RKO (cell line): ENCODE measurements around the gene GUCY2D.
"Not testable (repeated sequence)": the region's sequence is repeated elsewhere in the genome, so short reads cannot be mapped to it uniquely, and the experiment has no call there.

ENCODE experiments used
- DNase-seq: peaks from one replicate; pipeline ENCODE4 v3.0.0-alpha.2; 2016; ENCODE audit warnings: low spot score

Gene GUCY2D

DNA sequence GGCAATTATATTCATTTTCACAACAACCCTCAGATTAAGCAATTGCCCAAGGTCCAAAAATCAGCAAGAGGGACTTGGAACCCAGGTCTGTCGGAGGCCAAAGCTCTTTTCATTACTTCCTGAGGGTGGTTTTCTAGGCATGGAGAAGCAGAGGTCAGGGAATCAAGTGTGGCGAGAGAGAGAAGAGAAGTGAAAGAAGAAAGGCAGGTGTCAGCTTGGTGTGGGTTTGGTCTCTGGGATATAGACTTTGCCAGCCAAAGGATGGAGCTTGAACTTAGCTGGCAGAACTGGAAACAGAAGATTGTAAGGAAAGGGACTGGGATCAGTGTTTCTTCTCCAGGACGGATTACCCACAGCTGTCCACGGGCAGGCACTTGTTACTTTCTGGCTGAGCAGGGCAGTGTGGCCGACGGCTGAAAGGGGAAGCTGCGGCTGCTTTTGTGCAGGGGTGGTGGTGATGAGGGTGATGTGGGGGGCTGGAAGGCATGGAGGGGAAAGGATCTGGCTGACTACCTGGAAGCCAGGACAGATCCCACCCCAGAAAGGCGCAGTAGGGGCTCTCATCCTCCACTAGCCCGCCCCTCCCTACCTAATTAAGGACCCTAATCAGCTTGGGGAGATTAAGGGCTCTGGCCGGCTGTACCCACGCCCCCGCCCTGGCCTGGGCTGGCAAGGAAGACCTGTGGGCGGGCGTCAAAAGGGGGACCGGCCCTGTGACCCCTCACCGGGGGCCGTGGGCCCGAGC lies at the start of gene GUCY2D:
Gene GUCY2D, plus strand, starts transcription at position 640 of the 745 bp plus-strand sequence. CDS start 433 bp downstream, outside the sequence.
- DNase-seq: no peak

DNA sequence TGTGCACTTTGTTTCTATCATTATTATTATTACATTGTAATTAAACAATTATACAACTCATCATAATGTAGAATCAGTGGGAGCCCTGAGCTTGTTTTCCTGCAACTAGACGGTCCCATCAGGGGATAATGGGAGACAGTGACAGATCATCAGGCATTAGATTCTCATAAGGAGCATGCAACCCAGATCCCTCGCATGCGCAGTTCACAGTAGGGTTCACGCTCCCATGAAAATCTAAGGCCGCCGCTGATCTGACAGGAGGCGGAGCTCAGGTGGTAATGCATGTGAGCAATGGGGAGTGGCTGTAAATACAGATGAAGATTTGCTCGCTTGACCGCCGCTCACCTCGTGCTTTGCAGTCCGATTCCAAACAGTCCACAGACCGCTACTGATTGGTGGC lies 49.1 kb upstream of the GUCY2D start:
- DNase-seq: not testable (repeated sequence)

DNA sequence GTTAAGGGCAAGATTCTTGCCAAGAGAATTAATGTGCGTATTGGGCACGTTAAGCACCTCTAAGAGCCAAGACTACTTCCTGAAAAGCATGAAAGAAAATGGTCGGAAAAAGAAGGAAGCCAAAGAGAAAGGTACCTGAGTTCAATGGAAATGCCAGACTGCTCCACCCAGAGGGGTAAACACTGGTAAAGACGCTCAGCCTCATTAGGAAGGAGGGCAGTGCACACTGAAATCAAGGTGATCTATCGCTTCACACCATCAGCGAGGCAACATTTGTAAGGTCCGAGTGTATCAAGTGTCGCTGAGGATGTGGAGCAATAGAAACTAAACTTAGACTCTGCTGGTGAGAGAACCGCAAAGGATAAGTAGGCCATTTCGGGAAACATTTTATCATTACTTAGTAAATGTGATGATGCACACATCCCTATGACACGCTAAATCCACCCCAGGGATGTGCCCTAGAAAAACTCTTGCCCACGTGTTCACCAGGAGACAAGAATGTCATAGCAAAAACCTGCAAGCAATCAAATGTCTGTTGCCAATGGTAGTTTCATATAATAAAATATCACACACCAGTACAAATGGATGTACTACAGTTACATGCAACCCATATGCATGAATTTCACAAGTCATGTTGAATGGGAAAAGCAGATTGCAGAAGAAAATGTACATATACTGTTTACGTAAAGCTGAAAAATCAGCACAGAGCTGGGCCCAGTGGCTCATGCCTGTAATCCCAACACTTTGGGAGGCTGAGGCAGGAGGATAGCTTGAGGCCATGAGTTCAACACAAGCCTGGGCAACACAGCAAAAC lies 46.8 kb upstream of the GUCY2D start:
- DNase-seq: no peak

DNA sequence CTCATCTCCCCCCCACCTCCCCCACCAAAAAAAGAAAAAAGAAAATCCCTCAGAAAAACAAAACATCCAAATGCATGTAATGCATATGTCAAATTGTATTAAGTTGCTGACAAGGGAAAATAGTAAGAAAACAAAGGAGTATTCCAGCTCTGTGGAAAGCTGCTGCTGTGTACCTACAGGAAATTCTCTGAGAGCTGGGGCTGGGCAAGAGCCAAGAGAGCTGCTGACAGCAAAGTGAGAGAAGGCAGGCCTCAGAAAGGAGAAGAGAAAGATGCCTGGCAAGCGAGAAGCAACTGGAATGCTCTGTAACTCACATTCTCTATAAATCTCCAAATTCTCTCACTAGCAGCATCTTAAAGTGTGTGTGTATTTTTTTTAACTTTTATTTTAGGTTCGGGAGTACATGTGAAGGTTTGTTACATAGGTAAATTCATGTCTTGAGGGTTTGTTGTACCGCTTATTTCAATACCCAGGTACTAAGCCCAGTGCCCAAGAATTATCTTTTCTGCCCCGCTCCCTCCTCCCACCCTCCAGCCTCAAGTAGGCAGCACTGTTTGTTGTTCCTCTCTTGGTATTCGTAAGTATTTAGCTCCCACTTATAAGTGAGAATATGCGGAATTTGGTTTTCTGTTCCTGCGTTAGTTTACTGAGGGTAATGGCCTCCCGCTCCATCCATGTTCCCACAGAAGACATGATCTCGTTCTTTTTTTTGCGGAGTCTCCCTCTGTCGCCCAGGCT lies 46.0 kb upstream of the GUCY2D start:
- DNase-seq: no peak

DNA sequence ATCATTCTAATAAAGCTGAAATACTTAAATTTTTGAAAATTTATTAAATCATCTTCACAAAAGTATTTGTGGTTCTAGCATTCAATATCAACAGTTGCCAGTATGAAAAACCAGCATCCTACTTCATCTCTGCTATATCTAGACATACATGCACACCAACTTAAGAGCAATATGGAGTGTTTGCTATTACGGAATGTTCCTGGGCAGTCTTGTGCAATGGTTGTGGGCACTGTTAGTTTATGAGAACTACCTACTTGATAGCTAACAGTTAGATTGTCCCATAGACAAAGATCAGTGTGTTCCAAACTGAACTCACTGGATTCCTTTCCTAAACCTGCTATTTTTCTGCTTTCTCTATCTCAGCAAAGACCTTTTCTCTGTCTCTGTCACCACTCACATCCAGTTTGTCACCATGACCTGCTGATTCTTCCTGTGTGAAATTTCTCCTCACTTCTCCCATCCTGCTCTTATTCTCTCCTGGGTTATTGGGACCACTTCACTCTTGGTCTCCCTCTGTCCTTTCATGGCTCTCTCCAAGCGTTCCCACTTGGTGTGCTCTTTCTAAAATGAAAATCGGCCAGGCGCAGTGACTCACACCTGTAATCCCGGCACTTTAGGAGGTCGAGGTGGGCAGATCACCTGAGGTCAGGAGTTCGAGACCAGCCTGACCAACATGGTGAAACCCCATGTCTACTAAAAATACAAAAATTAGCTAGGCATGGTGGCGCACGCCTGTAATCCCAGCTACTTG lies 42.7 kb upstream of the GUCY2D start:
- DNase-seq: no peak

DNA sequence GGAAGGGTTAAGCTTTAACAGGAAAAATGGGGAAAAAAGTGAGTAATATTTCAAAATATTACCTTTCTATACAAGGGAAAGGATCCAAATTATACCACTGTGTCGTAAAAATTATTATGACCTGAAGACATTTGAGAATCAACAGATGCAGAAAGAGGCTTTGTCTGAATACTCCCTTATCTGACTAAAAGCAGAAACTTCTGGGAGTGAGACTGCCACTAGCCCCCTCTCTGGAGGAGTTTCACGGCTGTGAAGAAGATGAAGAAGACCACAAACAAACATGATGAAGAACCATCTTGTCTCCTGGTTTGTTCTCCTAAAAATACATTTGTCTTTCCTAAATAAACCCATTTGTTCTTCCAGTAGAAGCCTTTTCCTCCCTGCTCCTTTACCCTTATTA lies 41.0 kb upstream of the GUCY2D start:
- DNase-seq: no peak

DNA sequence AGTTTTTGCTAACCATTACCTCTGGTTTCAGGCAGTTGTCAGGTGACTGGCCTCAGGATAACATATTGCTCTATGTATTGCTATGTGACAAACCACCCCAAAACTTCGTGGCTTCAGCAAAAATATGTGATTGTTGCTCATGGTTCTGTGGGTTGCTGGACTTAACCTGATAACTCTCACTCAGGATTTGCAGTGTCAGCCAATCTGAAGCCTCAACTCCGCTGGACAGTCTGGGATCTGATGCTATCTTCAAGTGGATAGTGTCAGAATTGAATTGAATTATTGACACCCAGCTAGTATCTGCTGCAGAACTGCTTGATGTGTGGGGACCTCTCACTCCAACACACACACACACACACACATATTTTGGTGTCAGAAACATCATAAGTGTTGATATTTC lies 34.7 kb upstream of the GUCY2D start:
- DNase-seq: no peak

DNA sequence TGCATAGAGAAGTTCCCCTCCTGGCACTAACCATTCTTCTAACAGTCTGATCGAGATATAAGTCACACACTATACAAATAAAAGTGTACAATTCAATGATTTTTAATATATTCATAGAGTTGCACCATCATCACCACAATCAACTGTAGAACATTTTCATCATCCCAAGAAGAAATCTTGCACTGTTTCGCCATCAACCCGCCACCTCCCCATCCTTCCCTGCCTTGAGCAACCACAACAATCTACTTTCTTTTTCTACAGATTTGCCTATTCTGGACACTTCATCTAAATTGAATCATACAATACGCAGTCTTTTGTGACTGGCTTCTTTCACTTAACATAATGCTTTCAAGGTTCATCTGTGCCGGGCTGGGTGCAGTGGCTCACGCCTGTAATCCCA lies 33.0 kb upstream of the GUCY2D start:
- DNase-seq: no peak

DNA sequence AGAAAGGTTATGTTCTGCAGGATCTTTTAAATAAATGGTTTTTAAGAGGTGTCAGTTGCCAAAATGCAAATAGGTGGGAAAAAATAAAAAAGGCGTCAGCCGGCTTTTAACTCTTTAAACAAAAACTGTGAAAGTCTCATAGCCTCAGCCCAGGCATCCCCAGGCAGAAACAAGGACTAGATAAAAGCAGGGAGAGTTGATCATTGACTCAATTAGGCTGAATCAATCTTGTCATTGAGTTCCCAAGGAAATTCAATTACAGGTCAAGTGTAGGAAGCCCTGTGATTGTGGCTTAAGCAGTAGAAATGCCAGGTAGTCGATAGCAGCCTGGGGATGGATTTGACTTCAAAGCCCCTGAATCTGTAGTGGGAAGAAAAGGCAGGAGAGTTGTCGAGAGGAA lies 30.8 kb upstream of the GUCY2D start:
- no peak for DNase-seq

DNA sequence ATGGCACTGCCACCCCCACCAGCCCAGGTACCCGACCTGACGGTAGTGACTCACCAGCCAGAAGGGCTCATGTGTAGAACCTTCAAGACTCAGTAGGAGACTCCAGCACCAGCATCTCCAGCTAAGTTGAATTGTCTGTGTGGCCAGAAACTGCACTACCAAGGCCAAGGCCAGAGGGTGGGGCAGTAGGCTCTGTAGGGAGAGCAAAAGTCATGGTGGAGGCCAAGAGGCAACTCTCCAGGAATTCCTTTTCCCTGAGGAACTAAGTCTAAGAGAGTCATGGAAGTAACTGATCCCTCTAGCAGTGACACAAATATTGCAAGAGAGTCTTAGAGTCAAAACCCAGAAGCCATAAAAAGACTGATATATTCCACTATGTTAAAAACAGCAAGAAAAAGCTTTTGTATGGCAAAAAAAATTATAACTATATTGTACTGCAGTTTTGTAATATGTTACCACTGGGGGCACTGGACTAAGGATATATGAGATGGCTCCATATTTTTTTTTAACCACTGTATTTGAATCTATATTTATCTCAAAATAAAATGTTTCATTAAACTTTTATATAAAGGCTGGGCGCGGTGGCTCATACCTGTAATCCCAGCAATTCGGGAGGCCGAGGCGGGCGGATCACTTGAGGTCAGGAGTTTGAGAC lies 30.2 kb upstream of the GUCY2D start:
- DNase-seq: peak; percentile 47

DNA sequence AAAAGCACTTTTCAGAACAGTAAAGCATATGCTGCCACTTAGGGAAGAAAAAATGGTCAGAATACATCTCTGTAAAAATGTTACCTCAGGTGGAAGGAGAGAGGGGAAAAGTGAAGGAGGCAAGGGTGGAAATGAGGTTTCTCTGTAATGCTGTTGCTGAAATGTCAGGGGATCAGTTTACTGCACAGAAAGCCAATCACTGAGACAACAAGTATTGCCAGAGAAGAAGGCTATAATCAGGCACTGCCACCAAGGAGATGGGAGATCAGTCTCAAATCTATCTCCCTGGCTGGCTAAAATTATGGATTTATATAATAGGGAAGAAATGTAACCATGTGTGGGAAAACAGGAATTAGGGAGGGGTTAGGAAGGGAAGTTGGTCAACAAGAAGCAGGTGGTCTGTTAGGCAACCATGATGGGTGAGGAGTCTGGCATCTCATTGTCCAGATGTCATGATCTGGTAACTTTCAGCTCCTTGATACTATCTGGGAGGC lies 27.7 kb upstream of the GUCY2D start:
- DNase-seq: no peak

DNA sequence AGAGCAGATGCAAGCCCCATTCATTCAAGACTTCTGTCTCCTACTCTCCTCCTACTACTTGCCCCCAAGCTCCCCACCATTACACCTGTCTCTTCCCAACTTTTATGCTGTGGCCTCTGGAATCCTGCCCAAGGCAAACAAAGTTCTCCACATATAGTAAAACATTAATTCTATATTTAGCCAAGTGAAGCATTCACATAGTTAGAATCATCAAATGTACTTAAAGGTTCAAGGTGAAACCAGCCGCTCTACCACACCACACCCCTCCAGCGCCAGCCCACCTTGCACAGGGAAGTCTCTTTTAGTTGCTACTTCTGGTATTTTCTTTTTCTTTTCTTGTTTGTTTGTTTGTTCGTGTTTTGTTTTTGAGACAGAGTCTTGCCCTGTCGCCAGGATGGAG lies 25.4 kb upstream of the GUCY2D start:
- no peak for DNase-seq

DNA sequence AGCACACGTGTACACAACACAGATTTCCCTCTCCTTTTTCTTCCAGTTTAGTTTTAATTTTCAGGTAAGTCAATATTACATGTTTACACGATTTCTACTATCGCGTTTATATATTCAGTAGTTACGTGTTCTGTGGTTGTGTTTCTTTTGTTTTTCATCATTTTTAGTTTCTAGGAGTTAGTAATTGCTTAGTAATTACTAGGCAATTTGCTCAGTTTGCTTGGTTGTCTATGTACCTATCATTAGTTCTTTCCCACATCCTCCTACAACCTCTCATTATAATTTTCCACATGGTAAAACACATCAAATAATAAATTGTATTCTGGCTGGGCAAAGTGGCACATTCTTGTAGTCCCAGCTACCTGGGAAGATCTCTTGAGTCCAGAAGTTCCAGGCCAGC lies 24.6 kb upstream of the GUCY2D start:
- DNase-seq: no peak

DNA sequence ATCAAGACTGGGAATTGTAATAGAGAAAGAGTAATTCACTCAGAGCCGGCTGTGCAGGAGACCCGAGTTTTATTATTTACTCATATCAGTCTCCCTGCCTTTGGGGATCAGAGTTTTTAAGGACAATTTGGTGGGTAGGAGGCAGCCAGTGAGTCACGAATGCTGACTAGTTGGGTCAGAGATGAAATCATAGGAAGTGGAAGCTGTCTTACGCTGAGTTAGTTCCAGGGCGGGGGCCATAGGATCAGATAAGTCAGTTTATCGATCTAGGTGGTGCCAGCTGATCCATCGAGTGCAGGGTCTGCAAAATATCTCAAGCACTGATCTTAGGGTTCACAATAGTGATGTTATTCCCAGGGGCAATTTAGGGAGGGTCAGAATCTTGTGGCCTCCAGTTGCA lies 20.2 kb upstream of the GUCY2D start:
- DNase-seq: peak; percentile 95

DNA sequence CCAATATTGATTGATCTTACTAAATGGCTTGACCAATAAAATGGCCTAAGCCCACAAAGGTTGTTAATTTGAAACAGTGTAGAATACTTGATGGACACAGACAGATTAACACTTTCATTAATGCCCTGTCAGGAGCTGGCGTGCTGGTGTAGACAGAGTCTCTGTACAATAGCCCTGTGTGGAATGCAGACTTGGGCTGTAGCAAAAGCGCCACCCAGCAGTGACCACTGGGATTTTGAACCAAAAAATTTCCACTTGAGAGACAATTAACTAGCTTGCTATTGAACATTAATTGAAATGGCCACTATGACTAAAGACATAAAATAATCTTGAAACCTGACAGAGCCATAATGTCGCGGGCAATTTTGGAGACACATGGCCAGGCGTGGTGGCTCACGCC lies 19.7 kb upstream of the GUCY2D start:
- peak; percentile 77 for DNase-seq

DNA sequence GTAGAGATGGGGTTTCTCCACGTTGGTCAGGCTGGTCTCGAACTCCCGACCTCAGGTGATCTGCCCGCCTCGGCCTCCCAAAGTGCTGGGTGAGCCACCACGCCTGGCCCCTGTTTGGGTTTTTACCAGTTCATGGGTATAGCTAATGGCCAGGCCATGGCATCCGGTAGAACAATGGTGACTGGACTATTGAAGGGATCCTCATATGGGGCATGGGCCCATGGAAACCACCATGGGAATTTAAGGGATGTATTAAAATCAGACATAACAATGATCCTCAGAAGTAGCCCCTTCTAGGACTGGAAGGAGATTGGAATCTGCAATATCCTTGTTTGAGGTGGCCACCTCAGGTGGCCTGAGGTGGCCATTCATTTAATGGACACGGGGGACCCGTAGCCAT lies 17.5 kb upstream of the GUCY2D start:
- no peak for DNase-seq

DNA sequence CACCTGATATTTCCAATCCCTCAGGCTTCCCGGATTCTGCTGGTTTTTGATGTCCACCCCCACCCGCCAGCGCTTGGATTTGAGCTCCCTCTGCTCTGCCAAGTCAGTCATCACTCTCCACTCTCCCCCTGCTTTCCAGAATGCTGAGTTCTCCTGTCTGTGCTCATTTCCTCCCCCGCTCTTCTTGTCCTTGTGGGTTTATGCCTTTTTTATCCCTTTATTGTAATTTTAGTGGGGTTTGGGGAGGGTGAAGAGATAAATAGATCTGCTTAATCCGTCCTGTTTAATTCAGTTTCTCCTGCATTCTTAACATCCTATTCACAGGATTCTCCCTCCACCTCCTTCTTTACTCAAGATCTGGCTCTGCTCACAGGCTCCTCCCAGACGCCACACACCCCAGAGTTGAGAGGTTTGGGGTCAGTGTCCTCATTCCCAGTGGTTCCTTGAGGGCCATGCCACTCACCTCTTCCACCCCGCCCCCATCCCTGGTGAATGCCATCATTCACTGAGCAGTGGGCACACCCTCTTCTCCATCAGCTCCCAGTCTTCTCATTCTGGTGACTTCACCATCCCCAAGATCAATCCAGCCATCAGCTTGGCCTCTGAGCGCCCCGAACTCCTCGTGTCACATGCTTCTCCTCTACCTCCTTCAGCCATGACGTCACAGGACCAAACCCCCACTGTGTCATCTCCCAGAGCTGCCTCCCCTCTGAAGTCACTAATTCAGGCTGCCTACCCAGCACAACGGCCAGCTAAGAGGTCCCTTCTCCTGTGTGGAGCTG lies 15.1 kb upstream of the GUCY2D start:
- DNase-seq: no peak

DNA sequence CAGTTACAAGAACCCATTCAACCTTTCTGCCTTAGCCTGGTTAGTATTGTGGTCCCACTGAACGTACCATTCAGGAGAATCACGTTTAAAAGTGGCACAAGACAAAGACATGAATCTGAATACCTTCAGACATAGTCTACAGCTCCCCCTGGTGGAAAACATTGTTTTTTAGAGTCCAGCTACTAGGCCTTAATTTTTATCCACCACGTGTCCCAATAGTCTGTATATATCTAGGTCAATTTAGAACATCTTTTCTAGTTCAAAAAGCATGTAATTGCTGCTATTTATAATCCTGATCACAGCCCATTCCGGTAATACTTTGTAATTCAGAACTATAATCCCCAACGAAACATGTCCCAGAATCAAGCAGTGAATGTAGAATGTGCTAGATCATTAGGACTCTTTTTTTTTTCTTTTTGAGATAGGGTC lies 13.7 kb upstream of the GUCY2D start:
- peak; percentile 87 for DNase-seq

DNA sequence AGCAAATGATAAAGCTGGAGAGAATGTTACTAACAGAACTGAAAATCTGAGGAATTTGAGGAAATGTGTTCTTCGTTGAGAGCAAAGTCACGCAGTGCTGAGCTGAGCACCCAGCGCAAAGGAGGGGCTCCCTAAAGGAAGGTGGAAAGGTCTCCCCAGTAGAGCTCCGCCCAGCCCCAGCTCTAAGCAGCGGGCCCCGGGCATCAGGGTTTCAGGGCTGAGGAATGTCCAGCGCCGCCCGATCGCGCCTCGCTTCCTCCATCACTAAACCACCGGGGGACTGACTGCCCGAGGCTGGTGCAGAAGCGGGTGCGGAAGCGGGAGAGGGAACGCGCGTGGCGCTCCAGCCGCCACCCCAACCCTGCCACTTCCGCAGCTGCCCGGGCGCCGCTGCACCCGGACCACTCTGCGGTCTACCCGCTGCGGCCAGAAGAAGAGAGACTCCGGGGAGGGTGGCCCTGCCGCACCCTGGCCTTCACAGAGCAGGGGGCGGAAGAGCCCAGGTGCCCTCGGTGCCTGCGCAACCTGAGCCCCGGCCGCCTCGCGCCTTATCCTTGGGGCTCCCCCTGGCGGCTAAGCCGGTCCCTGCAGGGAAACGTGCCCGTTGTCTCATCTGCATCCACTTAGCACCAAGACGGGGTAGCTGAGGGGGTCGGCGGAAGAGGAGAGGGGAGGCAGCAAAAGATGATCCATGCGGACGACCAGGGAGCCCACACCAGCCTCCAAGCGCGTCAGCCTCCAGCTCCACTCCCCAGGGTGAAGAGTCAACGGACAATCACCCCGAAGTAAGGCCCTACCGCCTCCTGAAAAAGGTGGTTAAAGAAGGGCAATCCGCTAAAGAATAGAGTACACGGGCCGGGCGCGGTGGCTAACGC lies 12.4 kb upstream of the GUCY2D start:
- DNase-seq: peak; percentile 75

DNA sequence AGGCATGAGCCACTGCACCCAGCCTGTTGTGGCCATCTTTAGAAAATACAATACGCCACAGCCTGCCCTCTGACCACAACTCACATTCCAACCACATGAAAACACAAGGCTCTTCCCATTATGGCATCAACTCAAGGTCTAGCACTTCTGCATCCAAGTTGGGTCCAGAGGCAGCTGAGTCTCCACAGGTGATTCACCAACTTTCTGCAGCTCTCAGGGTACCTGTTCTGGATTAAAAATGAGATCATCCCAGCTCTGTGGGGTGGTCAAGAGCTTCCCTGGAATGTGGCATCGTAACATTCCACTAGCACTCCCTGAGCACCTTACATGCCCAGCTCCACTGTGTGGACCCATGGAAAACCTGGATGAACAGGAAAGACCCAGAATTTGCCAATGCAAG lies 9.9 kb upstream of the GUCY2D start:
- no peak for DNase-seq
